ENCODE measurements around the gene CDHR5. TPM values are rescaled to one million over a fixed set of nuclear protein-coding genes. Genes with fewer than 3 reads are reported as not detected.

Gene CDHR5
- total RNA-seq, 1 donor from 2014 or later, result not detected

DNA sequence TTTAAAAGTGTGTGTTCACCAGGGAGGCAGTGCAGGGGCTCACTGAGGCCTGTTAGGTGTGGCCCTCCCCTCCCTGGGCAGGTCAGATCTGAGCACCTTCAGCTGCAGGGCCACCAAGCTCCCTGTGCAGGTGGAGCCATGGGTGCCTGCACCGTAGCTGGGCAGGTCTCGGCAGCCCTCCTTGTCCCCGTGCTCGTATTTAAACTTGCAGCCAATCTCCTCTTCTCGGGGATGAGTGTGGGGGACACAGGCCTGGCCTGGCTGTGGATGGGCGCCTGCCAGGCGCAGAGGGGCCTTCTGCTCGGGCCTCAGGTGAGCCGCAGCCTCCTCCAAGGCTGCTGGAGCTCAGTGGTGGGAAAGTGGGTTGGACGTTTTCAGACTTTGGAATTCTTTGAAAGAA is 29.4 kb downstream of the CDHR5 start:
- intact Hi-C loops (cut with DNase I), result no loop called here
- H3K27ac ChIP-seq, result no peak overlapping the region
- H3K27me3 ChIP-seq (ENCODE audit: low read depth), result no peaks in the 10 kb centered on the region
- no peaks in the 10 kb centered on the region for H3K9me3 ChIP-seq
- ATAC-seq, result no peak
- DNase-seq, result no peak
- TF ChIP-seq, protein P1, sequence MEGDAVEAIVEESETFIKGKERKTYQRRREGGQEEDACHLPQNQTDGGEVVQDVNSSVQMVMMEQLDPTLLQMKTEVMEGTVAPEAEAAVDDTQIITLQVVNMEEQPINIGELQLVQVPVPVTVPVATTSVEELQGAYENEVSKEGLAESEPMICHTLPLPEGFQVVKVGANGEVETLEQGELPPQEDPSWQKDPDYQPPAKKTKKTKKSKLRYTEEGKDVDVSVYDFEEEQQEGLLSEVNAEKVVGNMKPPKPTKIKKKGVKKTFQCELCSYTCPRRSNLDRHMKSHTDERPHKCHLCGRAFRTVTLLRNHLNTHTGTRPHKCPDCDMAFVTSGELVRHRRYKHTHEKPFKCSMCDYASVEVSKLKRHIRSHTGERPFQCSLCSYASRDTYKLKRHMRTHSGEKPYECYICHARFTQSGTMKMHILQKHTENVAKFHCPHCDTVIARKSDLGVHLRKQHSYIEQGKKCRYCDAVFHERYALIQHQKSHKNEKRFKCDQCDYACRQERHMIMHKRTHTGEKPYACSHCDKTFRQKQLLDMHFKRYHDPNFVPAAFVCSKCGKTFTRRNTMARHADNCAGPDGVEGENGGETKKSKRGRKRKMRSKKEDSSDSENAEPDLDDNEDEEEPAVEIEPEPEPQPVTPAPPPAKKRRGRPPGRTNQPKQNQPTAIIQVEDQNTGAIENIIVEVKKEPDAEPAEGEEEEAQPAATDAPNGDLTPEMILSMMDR (IDR thresholded peaks at IDR 0.05), result no peak
- no peaks in the 10 kb centered on the region for H3K4me1 ChIP-seq
- H3K36me3 ChIP-seq, result peaks cover 98% of the 10 kb centered on the region
- H3K4me3 ChIP-seq, result no peak overlapping the region

DNA sequence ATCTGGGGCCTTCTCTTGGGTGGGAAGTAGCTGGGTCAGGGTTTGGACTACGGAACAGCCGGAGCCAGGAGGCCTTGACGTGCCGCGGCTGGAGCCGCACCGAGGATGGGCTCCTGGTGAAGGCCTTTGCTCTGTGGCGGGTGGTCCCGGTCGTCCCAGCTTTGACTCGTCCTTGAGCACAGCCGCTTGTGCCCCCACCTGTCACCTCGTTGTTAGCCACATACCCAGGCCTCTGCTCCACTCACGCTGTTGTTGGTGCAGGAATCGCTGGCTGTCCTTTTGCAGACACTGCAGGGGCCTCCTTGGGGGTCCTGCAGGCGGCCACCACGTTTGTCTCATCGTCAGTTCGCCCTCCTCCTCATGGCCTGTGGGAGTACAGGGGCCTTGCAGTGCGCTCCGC is 31.4 kb downstream of the CDHR5 start:
- Histone ChIP-seq H3K9me3 (no peaks in the 10 kb centered on the region), H3K4me1 (no peaks in the 10 kb centered on the region), H3K36me3 (peaks cover 98% of the 10 kb centered on the region), H3K27ac (no peak overlapping the region), H3K27me3 (ENCODE audit: low read depth) (no peaks in the 10 kb centered on the region), H3K4me3 (no peak overlapping the region)
- intact Hi-C loops (cut with DNase I), result no loop called here
- no peak for DNase-seq
- ATAC-seq, result no peak
- TF ChIP-seq, protein P1 (IDR thresholded peaks at IDR 0.05), result no peak

DNA sequence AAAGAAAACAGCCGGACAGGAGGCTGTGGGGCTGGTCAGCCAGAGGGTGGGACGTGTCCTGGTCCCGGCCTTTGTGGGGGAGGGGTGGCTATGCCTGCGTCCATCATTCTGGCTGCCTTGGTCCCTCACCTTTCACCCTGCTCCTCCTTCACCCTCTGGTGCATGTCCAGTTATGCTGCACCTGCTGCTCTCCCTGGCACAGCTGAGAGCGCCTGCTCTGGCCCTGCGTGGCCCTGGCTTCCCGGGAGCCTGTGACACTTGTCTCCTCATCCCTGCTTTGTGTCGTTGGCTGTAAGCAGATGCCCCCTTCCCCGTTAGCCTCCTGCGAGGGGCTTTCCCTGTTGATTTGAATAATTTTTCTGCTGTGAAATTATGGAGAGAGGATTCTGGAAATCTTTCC is 31.8 kb downstream of the CDHR5 start:
- intact Hi-C loops (cut with DNase I), result no loop called here
- TF ChIP-seq, protein P1 (IDR thresholded peaks at IDR 0.05), result no peak
- peaks cover 98% of the 10 kb centered on the region for H3K36me3 ChIP-seq
- DNase-seq (no peak), ATAC-seq (no peak)
- no peaks in the 10 kb centered on the region for H3K27me3 ChIP-seq (ENCODE audit: low read depth)
- no peak overlapping the region for H3K4me3 ChIP-seq
- H3K9me3 ChIP-seq, result no peaks in the 10 kb centered on the region
- H3K27ac ChIP-seq, result no peak overlapping the region
- peaks cover 4% of the 10 kb centered on the region for H3K4me1 ChIP-seq

DNA sequence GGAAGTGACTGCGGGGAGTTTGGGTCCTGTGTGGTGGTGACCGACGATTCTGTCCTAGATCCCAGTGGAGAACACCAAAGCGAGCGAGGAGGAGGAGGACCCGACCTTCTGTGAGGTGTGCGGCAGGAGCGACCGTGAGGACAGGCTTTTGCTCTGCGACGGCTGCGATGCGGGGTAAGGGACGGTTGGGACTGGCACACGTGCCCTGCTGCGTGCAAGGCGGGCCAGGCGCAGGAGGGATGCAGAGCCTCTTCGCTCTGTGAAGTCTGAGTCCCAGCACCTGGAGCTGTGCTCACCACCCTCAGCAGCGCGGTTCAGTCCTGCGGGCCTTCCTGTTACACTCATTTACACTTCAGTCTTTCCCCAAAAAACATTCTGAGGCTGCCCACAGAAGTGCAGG is 32.3 kb downstream of the CDHR5 start:
- Histone ChIP-seq H3K4me1 (peaks cover 8% of the 10 kb centered on the region), H3K4me3 (no peak overlapping the region), H3K27me3 (ENCODE audit: low read depth) (no peaks in the 10 kb centered on the region), H3K9me3 (no peaks in the 10 kb centered on the region), H3K27ac (no peak overlapping the region), H3K36me3 (peaks cover 98% of the 10 kb centered on the region)
- ATAC-seq, result no peak
- TF ChIP-seq, protein P1 (IDR thresholded peaks at IDR 0.05), result no peak
- intact Hi-C loops (cut with DNase I), result no loop called here
- DNase-seq, result no peak

DNA sequence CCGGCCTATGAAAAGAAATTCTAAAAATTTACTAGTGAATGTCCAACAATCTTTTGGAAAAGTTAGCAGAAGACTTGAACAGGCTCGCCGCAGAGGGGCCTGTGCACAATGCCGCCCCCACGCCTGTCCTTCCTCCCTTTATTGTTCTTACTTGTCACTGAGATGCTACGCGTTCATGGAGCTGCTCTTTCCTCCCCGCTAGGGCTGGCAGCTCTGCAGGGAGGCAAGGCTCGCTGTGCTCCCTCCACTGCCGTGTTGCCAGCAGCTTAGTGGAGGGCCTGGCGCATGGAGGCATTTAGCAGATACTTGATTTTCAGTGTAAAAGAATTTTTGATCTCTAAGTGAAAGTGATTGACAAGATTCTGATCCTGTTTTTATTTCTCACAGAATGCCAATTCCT is 33.8 kb downstream of the CDHR5 start:
- H3K27me3 ChIP-seq (ENCODE audit: low read depth), result no peaks in the 10 kb centered on the region
- intact Hi-C loops (cut with DNase I), result no loop called here
- DNase-seq, result no peak
- no peak overlapping the region for H3K27ac ChIP-seq
- TF ChIP-seq, protein P1 (IDR thresholded peaks at IDR 0.05), result no peak
- no peak for ATAC-seq
- peaks cover 9% of the 10 kb centered on the region for H3K4me1 ChIP-seq
- H3K36me3 ChIP-seq, result peaks cover 98% of the 10 kb centered on the region
- no peak overlapping the region for H3K4me3 ChIP-seq
- no peaks in the 10 kb centered on the region for H3K9me3 ChIP-seq

DNA sequence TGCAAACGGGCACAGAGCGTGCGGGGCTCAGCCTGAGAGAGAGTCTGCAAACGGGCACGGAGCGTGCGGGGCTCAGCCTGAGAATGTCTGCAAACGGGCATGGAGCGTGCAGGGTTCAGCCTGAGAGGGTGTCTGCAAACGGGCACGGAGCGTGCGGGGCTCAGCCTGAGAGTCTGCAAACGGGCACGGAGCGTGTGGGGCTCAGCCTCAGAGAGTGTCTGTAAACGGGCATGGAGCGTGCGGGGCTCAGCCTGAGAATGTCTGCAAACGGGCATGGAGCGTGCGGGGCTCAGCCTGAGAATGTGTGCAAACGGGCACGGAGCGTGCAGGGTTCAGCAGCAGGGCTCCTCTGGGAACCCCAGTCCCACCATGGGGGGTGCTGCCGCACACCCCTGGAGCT is 35.0 kb downstream of the CDHR5 start:
- no peak for DNase-seq
- H3K36me3 ChIP-seq, result peaks cover 91% of the 10 kb centered on the region
- no peak for ATAC-seq
- H3K4me3 ChIP-seq, result no peak overlapping the region
- intact Hi-C loops (cut with DNase I), result no loop called here
- H3K9me3 ChIP-seq, result no peaks in the 10 kb centered on the region
- no peaks in the 10 kb centered on the region for H3K27me3 ChIP-seq (ENCODE audit: low read depth)
- H3K27ac ChIP-seq, result no peak overlapping the region
- peaks cover 9% of the 10 kb centered on the region for H3K4me1 ChIP-seq
- TF ChIP-seq, protein P1 (IDR thresholded peaks at IDR 0.05), result no peak
